Endothelial cell of umbilical vein (primary cell): Measurements from ENCODE around the gene PARP12. TPM values are rescaled to one million over a fixed set of nuclear protein-coding genes. Genes with fewer than 3 reads are reported as not detected.

Experiments used
- BruUV-seq: library from RNA; stranded (reverse); fragments of 400-500 nt; replicated peaks from 2 replicates; lab custom pipeline; 2021; lab: Mats Ljungman, UMichigan
- CTCF ChIA-PET: fragments of 300-600, 350-600 bp; sonication (Branson Sonifier 250); formaldehyde crosslinking; loops from one replicate; lab custom pipeline; 2021; ENCODE audit warnings: antibody characterized with exemption, inconsistent platforms; lab: Charles Lee
- POLR2A ChIA-PET: fragments of 300-600, 350-600 bp; sonication (Branson Sonifier 250); formaldehyde crosslinking; loops from one replicate; lab custom pipeline; 2021; ENCODE audit warnings: antibody characterized with exemption, inconsistent platforms; lab: Charles Lee
- DNase-seq: peaks from one replicate; pipeline ENCODE4 v3.0.0-alpha.2; 2011; ENCODE audit warnings: low read depth, low spot score
- FAIRE-seq: peaks from 2 replicates; lab custom pipeline; 2011; peaks lifted over from hg19 to GRCh38; lab: Jason Lieb, UNC
- H2AFZ ChIP-seq: 2 replicates; pipeline ENCODE4 v1.6.0; 2012; ENCODE audit warnings: low read depth, low read length, control low read depth, inconsistent platforms
- H3K27ac ChIP-seq: 2 replicates; pipeline ENCODE4 v1.5.1; 2011; ENCODE audit warnings: low read depth, mild to moderate bottlenecking, control low read depth, low read length, moderate library complexity; ENCODE audit not compliant: insufficient read depth
- H3K27me3 ChIP-seq, 2 experiments: 2 replicates each; pipeline versions ENCODE4 v1.6.0 to v1.6.1; 2011; ENCODE audit warnings: low read length in 2 of 2, mixed read lengths in 1 of 2; ENCODE audit not compliant: control insufficient read depth in 2 of 2, insufficient read depth in 2 of 2
- H3K36me3 ChIP-seq, 2 experiments: 2 replicates in 1 of 2; 3 replicates in 1 of 2; pipeline ENCODE4 v1.5.1; 2011; ENCODE audit warnings: low read length in 2 of 2, mild to moderate bottlenecking in 1 of 2, moderate library complexity in 1 of 2; ENCODE audit not compliant: control insufficient read depth in 2 of 2, insufficient read depth in 2 of 2; ENCODE audit errors: extremely low read depth in 1 of 2
- H3K4me1 ChIP-seq: 3 replicates; pipeline ENCODE4 v1.5.1; 2011; ENCODE audit warnings: mild to moderate bottlenecking, low read length; ENCODE audit not compliant: control insufficient read depth, insufficient read depth; ENCODE audit errors: extremely low read depth
- H3K4me2 ChIP-seq: 2 replicates; pipeline ENCODE4 v1.6.1; 2011; ENCODE audit warnings: low read length, control low read depth, mixed read lengths; ENCODE audit not compliant: insufficient read depth
- H3K4me3 ChIP-seq, 3 experiments: fragments of 200-600 bp in 1 of 3; sonication (generic), shearing (Covaris generic) in 1 of 3; replicated peaks in 1 of 3; 2 replicates each; pipeline ENCODE4 v1.5.1; 2011 to 2016; ENCODE audit warnings: control low read depth in 3 of 3, low read length in 3 of 3, mild to moderate bottlenecking in 2 of 3, inconsistent platforms in 1 of 3, low read depth in 1 of 3, moderate library complexity in 1 of 3; ENCODE audit not compliant: insufficient read depth in 1 of 3
- H3K79me2 ChIP-seq: 2 replicates; pipeline ENCODE4 v1.6.0; 2012; ENCODE audit warnings: low read length, inconsistent platforms; ENCODE audit not compliant: control insufficient read depth, insufficient read depth
- H3K9ac ChIP-seq: replicated peaks from 2 replicates; pipeline ENCODE3; 2011; ENCODE audit warnings: low read length, control low read depth; ENCODE audit not compliant: insufficient read depth; ENCODE audit errors: extremely low read depth
- H3K9me1 ChIP-seq: replicated peaks from 3 replicates; pipeline ENCODE4 v1.6.0; 2011; ENCODE audit warnings: mild to moderate bottlenecking, low read length; ENCODE audit not compliant: control insufficient read depth, insufficient read depth; ENCODE audit errors: extremely low read depth
- H3K9me3 ChIP-seq: replicated peaks from 2 replicates; pipeline ENCODE4 v1.5.1; 2012; ENCODE audit warnings: low read length, inconsistent platforms; ENCODE audit not compliant: control insufficient read depth, insufficient read depth
- H4K20me1 ChIP-seq: replicated peaks from 2 replicates; pipeline ENCODE3; 2011; ENCODE audit warnings: mild to moderate bottlenecking, low read length; ENCODE audit not compliant: control insufficient read depth, insufficient read depth; ENCODE audit errors: extremely low read depth
- EZH2 ChIP-seq: IDR thresholded peaks from 2 replicates; pipeline ENCODE4 v1.6.1; 2012; ENCODE audit warnings: borderline replicate concordance, low read depth, mild to moderate bottlenecking, moderate library complexity, low read length, inconsistent platforms; ENCODE audit not compliant: severe bottlenecking
- FOS ChIP-seq: IDR thresholded peaks from 2 replicates; pipeline ENCODE4 v1.6.1; 2011; ENCODE audit warnings: mild to moderate bottlenecking, low read length, moderate library complexity, borderline replicate concordance; ENCODE audit not compliant: insufficient read depth
- GATA2 ChIP-seq: IDR thresholded peaks from 2 replicates; pipeline ENCODE4 v1.7.0; 2011; ENCODE audit warnings: low read depth, mild to moderate bottlenecking, moderate library complexity, mixed read lengths, low read length; ENCODE audit not compliant: insufficient read length, insufficient read depth
- JUN ChIP-seq: IDR thresholded peaks from 2 replicates; pipeline ENCODE4 v1.6.1; 2011; ENCODE audit warnings: borderline replicate concordance, low read depth; ENCODE audit not compliant: insufficient read length, insufficient read depth
- MYC ChIP-seq: IDR thresholded peaks from one replicate; pipeline ENCODE4 v1.6.1; 2011; ENCODE audit warnings: mild to moderate bottlenecking, low read depth, low read length
- POLR2A ChIP-seq: IDR thresholded peaks from 2 replicates; pipeline ENCODE4 v1.6.1; 2012; ENCODE audit warnings: low read depth, mild to moderate bottlenecking, control low read depth, low read length
- POLR2AphosphoS5 ChIP-seq: IDR thresholded peaks from 2 replicates; pipeline ENCODE4 v1.6.1; 2012; ENCODE audit warnings: low read depth, mild to moderate bottlenecking, control low read depth, low read length, moderate library complexity; ENCODE audit not compliant: insufficient read depth
- dilution Hi-C: fragments of 300-500 bp; cut with MboI; formaldehyde crosslinking; loops from one replicate; pipeline ENCODE4 v1.15.0; 2019; ENCODE audit warnings: low sequenced_read_pairs; ENCODE audit not compliant: extremely low pct_ligation_motif_present
- intact Hi-C: fragments of 100-400 bp; cut with micrococcal nuclease; formaldehyde crosslinking; loops from one replicate; pipeline ENCODE4 v1.10.0; 2022
- polyA plus RNA-seq, 4 experiments: library from polyadenylated mRNA; depleted of rRNA in 3 of 4; stranded (reverse) in 3 of 4; unstranded in 1 of 4; fragments of >200 nt; gene quantifications; 2 replicates each; pipeline versions ENCODE4 v1.2.1 to v1.2.3, GENCODE V29; 2011 to 2012; ENCODE audit warnings: missing spikeins in 1 of 4
- total RNA-seq: library from RNA; stranded (reverse); gene quantifications from 2 replicates; pipeline ENCODE4 v1.2.3, GENCODE V29; 2021
- TF ChIP-seq, protein P1 (sequence below): IDR thresholded peaks from 2 replicates; pipeline ENCODE4 v1.6.1; 2011; ENCODE audit not compliant: insufficient read depth, insufficient read length
- TF ChIP-seq, protein P2 (sequence below), 2 donors: IDR thresholded peaks; 1 replicate in 1 of 2; 2 replicates in 1 of 2; pipeline ENCODE4 v1.5.1; 2011; ENCODE audit warnings: low read length in 2 of 2, mild to moderate bottlenecking in 2 of 2, moderate library complexity in 2 of 2, control low read depth in 1 of 2, inconsistent platforms in 1 of 2, low read depth in 1 of 2; ENCODE audit not compliant: insufficient read depth in 1 of 2; ENCODE audit errors: extremely low read depth in 1 of 2

PARP12 gene
- total and polyA plus RNA-seq, 2 donors (not counting 3 experiments of a cell fraction or from before 2014, with no cell fraction given): 65.4 to 83.2 TPM

DNA sequence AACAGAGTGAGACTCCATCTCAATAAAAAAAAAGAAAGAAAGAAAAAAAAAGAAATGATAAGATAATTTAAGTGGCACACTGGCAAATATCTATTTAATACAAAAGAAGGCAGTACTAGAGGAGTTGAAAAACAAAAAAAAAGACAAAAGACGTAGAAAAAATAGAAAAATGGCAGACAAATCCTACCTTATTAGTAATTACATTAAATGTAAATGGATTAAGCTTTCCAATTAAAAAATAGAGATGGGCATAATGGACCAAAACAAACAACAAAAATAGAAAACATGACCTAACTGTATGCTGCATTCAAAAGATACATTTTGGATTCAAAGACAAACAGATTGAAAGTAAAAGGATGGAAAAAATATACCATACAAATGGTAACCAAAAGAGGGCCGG is 5.3 kb upstream of the PARP12 start:
- Histone ChIP-seq H3K9me1 (no peaks in the 10 kb centered on the region), H3K4me3 (no peak overlapping the region), H3K4me2 (no peak overlapping the region), H3K4me1 (peaks cover 4% of the 10 kb centered on the region), H3K79me2 (no peaks in the 10 kb centered on the region), H3K9me3 (peaks cover 6% of the 10 kb centered on the region), H3K27me3 (no peaks in the 10 kb centered on the region), H3K27ac (no peak overlapping the region), H3K9ac (no peak overlapping the region), H4K20me1 (no peaks in the 10 kb centered on the region), H3K36me3 (no peaks in the 10 kb centered on the region), H2AFZ (no peak overlapping the region)
- POLR2A ChIA-PET: no interaction called here
- dilution Hi-C loops: no loop called here
- FAIRE-seq (no peak), DNase-seq (no peak)
- no TSS peak for BruUV-seq
- intact Hi-C loops: loop anchor here (10.0 kb wide), 1 partner anchor 257 kb away; no protein-coding TSS in a partner anchor
- CTCF ChIA-PET: no interaction called here
- no peak for TF ChIP-seq JUN
- TF ChIP-seq, protein P1, sequence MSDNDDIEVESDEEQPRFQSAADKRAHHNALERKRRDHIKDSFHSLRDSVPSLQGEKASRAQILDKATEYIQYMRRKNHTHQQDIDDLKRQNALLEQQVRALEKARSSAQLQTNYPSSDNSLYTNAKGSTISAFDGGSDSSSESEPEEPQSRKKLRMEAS: no peak
- TF ChIP-seq MYC: no peak
- TF ChIP-seq FOS: no peak
- TF ChIP-seq POLR2A: no peak
- no peak for TF ChIP-seq EZH2
- TF ChIP-seq, protein P2, sequence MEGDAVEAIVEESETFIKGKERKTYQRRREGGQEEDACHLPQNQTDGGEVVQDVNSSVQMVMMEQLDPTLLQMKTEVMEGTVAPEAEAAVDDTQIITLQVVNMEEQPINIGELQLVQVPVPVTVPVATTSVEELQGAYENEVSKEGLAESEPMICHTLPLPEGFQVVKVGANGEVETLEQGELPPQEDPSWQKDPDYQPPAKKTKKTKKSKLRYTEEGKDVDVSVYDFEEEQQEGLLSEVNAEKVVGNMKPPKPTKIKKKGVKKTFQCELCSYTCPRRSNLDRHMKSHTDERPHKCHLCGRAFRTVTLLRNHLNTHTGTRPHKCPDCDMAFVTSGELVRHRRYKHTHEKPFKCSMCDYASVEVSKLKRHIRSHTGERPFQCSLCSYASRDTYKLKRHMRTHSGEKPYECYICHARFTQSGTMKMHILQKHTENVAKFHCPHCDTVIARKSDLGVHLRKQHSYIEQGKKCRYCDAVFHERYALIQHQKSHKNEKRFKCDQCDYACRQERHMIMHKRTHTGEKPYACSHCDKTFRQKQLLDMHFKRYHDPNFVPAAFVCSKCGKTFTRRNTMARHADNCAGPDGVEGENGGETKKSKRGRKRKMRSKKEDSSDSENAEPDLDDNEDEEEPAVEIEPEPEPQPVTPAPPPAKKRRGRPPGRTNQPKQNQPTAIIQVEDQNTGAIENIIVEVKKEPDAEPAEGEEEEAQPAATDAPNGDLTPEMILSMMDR (IDR thresholded peaks at IDR 0.05; ENCODE audit: extremely low read depth in 1 of 2, insufficient read depth in 1 of 2, low read depth in 1 of 2, low read length in 2 of 2): no peak
- TF ChIP-seq GATA2: no peak
- no peak for TF ChIP-seq POLR2AphosphoS5
